ENCODE measurements around the gene LRRC40.

DNA sequence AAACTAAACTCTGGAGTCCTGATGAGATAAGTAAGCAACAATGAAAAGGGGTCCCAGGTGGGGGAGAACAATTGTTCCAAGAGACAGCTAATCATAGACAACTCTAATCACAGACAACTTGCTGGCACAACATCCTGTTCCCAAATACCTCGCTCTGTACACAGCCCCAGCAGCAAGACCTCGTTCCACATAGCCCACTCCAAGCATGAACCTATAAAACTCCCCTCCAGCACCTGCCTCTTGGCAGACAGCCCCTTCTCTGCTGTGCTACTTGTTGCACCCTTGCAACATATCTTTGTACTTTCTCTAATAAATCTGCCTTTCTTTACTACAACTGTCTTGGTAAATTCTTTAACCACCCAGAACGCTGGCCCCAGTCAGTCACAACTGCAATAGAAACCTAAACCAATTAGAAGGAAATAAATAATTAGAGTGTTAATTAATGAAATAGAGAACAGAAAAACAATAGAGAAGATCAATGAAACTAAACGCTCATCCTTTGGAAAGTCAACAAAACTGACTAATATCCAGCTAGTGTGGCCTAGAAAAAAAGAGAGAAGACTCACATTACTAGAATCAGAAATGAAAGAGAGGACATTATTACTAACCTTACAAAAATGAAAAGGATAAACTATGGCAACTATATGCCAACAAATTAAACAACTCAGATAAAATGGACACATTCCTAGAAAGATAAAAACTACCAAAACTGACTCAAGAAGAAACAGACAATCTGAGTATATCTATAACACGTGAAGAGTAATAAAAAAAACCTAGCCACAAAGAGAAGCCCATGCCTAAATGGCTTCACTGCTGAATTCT, 36.1 kb downstream of the LRRC40 start:
- TF ChIP-seq, protein P1, sequence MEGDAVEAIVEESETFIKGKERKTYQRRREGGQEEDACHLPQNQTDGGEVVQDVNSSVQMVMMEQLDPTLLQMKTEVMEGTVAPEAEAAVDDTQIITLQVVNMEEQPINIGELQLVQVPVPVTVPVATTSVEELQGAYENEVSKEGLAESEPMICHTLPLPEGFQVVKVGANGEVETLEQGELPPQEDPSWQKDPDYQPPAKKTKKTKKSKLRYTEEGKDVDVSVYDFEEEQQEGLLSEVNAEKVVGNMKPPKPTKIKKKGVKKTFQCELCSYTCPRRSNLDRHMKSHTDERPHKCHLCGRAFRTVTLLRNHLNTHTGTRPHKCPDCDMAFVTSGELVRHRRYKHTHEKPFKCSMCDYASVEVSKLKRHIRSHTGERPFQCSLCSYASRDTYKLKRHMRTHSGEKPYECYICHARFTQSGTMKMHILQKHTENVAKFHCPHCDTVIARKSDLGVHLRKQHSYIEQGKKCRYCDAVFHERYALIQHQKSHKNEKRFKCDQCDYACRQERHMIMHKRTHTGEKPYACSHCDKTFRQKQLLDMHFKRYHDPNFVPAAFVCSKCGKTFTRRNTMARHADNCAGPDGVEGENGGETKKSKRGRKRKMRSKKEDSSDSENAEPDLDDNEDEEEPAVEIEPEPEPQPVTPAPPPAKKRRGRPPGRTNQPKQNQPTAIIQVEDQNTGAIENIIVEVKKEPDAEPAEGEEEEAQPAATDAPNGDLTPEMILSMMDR (IDR thresholded peaks at IDR 0.05): no peak
- TF ChIP-seq POLR2A (IDR thresholded peaks at IDR 0.05): no peak
